Bronchial epithelial cell (primary cell): ENCODE measurements around the gene POLA2. TPM values are rescaled to one million over a fixed set of nuclear protein-coding genes. Genes with fewer than 3 reads are reported as not detected.

Experiments used
- DNase-seq: peaks from one replicate; pipeline ENCODE4 v3.0.0-alpha.2; 2010; ENCODE audit warnings: low read depth
- FAIRE-seq: peaks from 2 replicates; lab custom pipeline; 2011; peaks lifted over from hg19 to GRCh38; lab: Jason Lieb, UNC
- H3K27me3 ChIP-seq: 2 replicates; pipeline ENCODE4 v1.5.1; 2011; ENCODE audit warnings: low read length; ENCODE audit not compliant: control insufficient read depth, insufficient read depth
- H3K36me3 ChIP-seq: 2 replicates; pipeline ENCODE4 v1.5.1; 2011; ENCODE audit warnings: low read length; ENCODE audit not compliant: control insufficient read depth, insufficient read depth
- H3K4me3 ChIP-seq: 2 replicates; pipeline ENCODE4 v1.5.1; 2011; ENCODE audit warnings: mild to moderate bottlenecking, low read depth, low read length, control low read depth
- total RNA-seq: library from RNA; depleted of rRNA; stranded (reverse); fragments of >200 nt; gene quantifications from 2 replicates; pipeline ENCODE4 v1.2.1, GENCODE V29; 2014
- TF ChIP-seq, protein P1 (sequence below): IDR thresholded peaks from 2 replicates; pipeline ENCODE4 v1.5.1; 2011; ENCODE audit warnings: mild to moderate bottlenecking, moderate library complexity, low read length, control low read depth, inconsistent platforms; ENCODE audit not compliant: insufficient read depth, severe bottlenecking

The POLA2 gene
- total RNA-seq, 1 donor from 2014 or later, result 1.6 TPM

DNA sequence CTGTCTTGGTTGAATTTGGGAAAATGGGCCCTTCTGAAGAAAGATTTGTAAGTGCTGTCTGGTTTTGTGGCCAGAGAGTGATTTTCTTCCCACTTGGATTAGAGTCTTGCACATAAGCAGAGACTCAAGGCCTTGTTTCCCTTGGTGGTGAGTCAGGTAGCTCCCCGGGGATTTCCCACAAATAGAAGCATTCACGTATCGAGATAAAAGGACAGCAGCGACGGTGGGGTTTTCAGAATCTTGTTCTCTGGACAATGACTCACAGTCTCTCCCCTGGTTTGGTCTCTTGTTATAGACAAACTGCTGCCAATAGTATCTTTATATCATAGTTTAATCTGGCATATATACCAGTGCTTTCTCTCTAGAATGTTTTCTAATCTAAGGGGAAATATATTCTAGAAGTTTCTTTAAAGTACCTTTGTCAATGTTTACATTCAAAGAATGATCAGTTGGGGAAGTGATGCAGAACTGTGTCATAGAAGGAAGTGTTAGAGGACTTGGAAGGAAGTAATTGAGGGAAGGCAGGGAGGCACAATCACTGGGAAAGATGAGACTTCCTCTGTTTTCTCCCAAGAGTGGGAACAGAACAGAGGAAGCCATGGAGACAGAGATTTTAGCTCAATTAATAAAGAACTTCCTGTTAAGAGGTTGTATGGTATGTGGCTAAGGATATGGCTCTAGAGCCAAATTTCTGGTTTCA is 18.1 kb downstream of the POLA2 start:
- DNase-seq, result peak; percentile 95
- Histone ChIP-seq H3K27me3 (no peaks in the 10 kb centered on the region), H3K4me3 (no peak overlapping the region), H3K36me3 (peaks cover 5% of the 10 kb centered on the region)
- FAIRE-seq, result no peak
- TF ChIP-seq, protein P1, sequence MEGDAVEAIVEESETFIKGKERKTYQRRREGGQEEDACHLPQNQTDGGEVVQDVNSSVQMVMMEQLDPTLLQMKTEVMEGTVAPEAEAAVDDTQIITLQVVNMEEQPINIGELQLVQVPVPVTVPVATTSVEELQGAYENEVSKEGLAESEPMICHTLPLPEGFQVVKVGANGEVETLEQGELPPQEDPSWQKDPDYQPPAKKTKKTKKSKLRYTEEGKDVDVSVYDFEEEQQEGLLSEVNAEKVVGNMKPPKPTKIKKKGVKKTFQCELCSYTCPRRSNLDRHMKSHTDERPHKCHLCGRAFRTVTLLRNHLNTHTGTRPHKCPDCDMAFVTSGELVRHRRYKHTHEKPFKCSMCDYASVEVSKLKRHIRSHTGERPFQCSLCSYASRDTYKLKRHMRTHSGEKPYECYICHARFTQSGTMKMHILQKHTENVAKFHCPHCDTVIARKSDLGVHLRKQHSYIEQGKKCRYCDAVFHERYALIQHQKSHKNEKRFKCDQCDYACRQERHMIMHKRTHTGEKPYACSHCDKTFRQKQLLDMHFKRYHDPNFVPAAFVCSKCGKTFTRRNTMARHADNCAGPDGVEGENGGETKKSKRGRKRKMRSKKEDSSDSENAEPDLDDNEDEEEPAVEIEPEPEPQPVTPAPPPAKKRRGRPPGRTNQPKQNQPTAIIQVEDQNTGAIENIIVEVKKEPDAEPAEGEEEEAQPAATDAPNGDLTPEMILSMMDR, result no peak

DNA sequence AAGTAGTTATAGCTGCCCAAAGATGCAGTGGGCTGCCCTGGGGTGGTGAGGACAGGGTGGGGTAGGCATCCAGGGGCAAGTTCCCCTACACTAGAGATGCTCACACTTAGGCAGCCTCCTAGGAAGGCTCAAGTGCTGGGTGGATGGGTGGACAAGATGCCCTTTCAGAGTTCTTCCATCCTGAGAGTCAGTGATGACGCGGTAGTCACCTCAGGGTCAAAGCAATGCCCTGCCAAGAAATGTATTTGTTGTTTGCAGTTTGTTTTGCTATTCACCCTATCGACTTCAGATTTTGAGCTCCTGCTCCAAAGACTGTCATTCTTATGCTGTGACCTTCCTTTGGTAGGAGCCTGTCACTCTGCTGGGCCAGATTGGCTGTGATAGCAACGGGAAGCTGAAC is 18.9 kb downstream of the POLA2 start:
- Histone ChIP-seq H3K36me3 (peaks cover 5% of the 10 kb centered on the region), H3K4me3 (no peak overlapping the region), H3K27me3 (no peaks in the 10 kb centered on the region)
- no peak for DNase-seq
- peak; percentile 13 for FAIRE-seq
- TF ChIP-seq, protein P1, result no peak

DNA sequence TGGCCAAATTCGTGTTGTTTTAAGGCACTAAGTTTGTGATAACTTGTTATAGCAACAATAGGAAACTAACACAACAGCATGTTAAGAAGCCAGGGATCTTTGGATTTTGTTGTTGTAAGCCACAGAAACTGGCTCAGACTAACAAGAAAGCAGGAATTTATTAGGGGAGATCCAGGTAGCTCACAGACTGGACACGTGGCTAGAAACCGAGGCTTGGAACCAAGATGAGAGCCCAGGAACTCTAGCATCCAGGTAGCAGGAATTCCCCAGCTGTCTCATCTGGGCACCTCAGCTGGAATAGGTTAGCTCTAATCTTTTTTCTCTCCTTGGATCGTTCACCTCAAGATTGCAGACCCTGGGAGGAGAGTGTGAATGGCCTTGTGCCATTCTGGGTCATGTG is 24.9 kb downstream of the POLA2 start:
- no peak for DNase-seq
- no peak for FAIRE-seq
- TF ChIP-seq, protein P1, result no peak
- Histone ChIP-seq H3K27me3 (no peaks in the 10 kb centered on the region), H3K36me3 (peaks cover 6% of the 10 kb centered on the region), H3K4me3 (no peak overlapping the region)

DNA sequence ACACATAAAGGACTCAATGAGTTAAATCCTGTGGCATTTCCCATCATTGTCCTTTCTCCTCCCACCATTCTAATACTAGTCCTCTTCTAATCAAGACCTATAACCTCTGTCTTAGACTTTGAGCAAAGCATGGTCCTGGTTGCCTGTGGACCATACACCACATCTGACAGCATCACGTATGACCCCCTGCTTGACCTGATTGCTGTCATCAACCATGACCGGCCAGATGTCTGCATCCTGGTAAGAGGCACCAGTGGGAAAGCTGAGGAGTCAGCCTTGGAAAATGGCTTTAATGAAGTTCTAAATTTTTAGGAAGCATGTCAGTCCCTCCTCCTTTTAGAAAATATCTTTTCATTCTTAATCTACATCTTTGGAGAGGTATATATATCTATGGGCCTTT is 25.8 kb downstream of the POLA2 start:
- Histone ChIP-seq H3K4me3 (no peak overlapping the region), H3K36me3 (peaks cover 2% of the 10 kb centered on the region), H3K27me3 (no peaks in the 10 kb centered on the region)
- DNase-seq (no peak), FAIRE-seq (no peak)
- TF ChIP-seq, protein P1, result no peak

DNA sequence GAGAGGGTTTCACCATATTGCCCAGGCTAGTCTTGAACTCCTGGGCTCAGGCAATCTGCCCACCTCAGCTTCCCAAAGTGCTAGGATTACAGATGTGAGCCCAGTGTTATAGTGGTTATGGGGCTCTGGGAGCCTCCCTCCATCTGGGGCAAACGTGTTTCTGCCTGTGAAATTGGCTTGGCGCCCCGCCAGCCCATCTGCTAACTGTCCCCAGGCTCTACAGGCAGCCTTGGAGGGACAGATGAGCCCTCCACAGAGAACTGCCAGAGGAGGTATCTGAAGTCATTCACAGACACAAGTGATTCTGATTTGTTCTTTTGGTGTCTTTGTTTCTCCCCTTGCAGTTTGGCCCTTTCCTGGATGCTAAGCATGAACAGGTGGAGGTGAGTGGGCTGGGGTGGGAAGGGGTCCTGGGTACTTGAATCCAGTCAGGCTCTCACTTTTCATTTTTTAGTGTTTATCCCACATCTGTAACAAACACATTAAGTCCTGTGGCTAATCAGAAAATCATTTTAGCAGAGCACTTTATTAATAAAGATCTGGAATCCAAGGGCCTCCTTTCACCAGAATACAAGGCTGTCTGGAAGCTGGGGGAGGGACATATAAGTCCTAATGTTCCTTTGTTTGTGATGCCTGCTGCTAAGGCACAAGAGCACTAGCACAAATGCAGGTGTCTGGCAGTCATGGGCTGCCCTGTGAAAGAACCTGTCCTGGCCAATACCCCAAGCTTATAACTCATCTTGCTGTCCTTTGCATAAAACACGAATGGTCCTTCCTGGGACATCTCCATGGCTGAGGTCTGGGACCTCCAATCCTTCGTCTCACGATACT is 27.2 kb downstream of the POLA2 start:
- peak; percentile 12 for DNase-seq
- peaks cover 2% of the 10 kb centered on the region for H3K36me3 ChIP-seq
- no peak for FAIRE-seq
- TF ChIP-seq, protein P1, result no peak
- no peak overlapping the region for H3K4me3 ChIP-seq
- H3K27me3 ChIP-seq, result no peaks in the 10 kb centered on the region
